H1 (cell line): ENCODE data around the gene FAM9C. TPM values are rescaled to one million over a fixed set of nuclear protein-coding genes. Genes with fewer than 3 reads are reported as not detected.

Experiments used
- CTBP2 ChIP-seq: IDR thresholded peaks from 2 replicates; pipeline ENCODE4 v1.7.0; 2011; ENCODE audit warnings: borderline replicate concordance, mild to moderate bottlenecking, moderate library complexity, mixed read lengths, low read length; ENCODE audit not compliant: insufficient read depth, insufficient read length
- FOSL1 ChIP-seq: IDR thresholded peaks from 2 replicates; pipeline ENCODE4 v1.6.1; 2011; ENCODE audit warnings: mild to moderate bottlenecking, low read depth, low read length, moderate library complexity; ENCODE audit not compliant: insufficient read depth
- polyA plus RNA-seq, 7 experiments: library from polyadenylated mRNA; depleted of rRNA in 3 of 7; stranded (reverse) in 5 of 7; unstranded in 2 of 7; fragments of >200 nt in 5 of 7; fragments of 200-250 nt in 2 of 7; gene quantifications; 1 replicate in 5 of 7; 2 replicates in 1 of 7; 4 replicates in 1 of 7; pipeline versions ENCODE4 v1.2.1 to v1.2.3, GENCODE V29; 2011 to 2013; ENCODE audit warnings: missing spikeins in 2 of 7, mixed read lengths in 2 of 7
- total RNA-seq: library from RNA; stranded (reverse); fragmentation: NEBNext Ultra II Directional; extraction: Animal tissue kit (Norgen Biotek cat#: 25700); gene quantifications from 2 replicates; pipeline ENCODE4 v1.2.1, GENCODE V29; 2021
- TF ChIP-seq, protein P1 (sequence below), 3 experiments: IDR thresholded peaks; 1 replicate in 2 of 3; 2 replicates in 1 of 3; pipeline versions ENCODE4 v1.5.1 to v1.6.1; 2011; ENCODE audit warnings: low read length in 3 of 3, mild to moderate bottlenecking in 3 of 3, inconsistent platforms in 2 of 3, low read depth in 1 of 3, moderate library complexity in 1 of 3; ENCODE audit not compliant: insufficient read depth in 1 of 3; ENCODE audit errors: control extremely low read depth in 1 of 3

The FAM9C gene
- total and polyA plus RNA-seq, 2 of the 8 experiments (the other 6 are each of a cell fraction or from before 2014, with no cell fraction given): not detected

DNA sequence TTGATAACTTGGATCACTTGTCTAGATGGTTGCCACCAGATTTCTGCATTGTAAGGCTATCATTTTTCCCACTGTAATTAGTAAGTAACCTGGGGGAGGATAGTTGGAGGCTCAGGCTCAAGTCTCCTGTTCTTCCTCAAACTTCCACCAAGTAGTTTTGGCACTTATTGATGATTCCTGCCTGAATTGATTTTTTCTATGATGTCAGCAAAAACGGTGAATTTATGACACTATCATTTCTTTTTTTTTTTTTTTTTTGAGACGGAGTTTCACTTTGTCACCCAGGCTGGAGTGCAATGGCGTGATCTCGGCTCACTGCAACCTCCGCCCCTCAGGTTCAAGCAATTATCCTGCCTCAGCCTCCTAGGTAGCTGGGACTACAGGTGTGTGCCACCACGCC lies 57.1 kb downstream of the FAM9C start (continued):
- no peak for TF ChIP-seq FOSL1
- TF ChIP-seq, protein P1, sequence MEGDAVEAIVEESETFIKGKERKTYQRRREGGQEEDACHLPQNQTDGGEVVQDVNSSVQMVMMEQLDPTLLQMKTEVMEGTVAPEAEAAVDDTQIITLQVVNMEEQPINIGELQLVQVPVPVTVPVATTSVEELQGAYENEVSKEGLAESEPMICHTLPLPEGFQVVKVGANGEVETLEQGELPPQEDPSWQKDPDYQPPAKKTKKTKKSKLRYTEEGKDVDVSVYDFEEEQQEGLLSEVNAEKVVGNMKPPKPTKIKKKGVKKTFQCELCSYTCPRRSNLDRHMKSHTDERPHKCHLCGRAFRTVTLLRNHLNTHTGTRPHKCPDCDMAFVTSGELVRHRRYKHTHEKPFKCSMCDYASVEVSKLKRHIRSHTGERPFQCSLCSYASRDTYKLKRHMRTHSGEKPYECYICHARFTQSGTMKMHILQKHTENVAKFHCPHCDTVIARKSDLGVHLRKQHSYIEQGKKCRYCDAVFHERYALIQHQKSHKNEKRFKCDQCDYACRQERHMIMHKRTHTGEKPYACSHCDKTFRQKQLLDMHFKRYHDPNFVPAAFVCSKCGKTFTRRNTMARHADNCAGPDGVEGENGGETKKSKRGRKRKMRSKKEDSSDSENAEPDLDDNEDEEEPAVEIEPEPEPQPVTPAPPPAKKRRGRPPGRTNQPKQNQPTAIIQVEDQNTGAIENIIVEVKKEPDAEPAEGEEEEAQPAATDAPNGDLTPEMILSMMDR (IDR thresholded peaks at IDR 0.05; ENCODE audit: control extremely low read depth in 1 of 3, insufficient read depth in 1 of 3, low read depth in 1 of 3, low read length in 3 of 3): no peak
- no peak for TF ChIP-seq CTBP2
- TF ChIP-seq, all 59 proteins: peak for 0
